ENCODE measurements around the gene NEUROD6.

The NEUROD6 gene

DNA sequence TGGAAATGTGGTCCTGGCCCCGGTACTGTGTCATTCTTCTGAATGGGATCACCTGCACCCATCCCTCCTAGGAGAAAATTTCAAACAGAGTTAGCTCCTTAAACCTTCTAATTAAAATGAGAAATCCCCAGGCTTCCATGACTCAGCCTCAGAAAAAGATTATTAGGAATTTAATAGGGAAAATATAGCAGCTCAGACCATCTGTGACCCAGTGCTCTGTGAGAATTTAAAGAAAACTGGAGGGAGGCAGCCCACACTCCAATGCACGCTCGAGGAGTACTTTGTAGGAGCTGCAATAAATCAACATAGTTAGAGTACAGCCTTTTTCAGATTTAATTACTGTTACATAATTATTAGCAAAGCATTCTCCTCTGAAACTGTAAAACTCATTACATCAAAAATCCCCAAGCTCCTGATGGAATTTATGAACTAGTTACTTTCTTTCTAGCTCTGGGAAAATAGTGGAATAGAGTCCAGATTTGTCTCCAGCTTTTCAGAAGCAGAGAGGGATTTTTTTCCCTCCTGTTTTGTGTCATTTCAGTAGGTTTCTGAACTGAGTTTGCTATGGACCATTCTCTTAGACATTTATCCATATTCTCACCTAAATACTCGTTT lies 30.1 kb downstream of the NEUROD6 start:
- Histone ChIP-seq H3K36me3 (ENCODE audit: control insufficient read depth, insufficient read depth, low read length) (no peaks in the 10 kb centered on the region), H3K9ac (ENCODE audit: low read length) (no peak overlapping the region), H3K9me3 (ENCODE audit: control insufficient read depth, insufficient read depth, low read depth, low read length) (no peaks in the 10 kb centered on the region), H3K27me3 (ENCODE audit: control insufficient read depth, insufficient read depth, low read length) (no peaks in the 10 kb centered on the region), H3K27ac (ENCODE audit: low read depth, low read length) (no peak overlapping the region), H3K4me1 (ENCODE audit: control insufficient read depth, insufficient read depth, low read length) (peaks cover 5% of the 10 kb centered on the region; the same call in 1 of the 2 replicates), H3K4me3 (ENCODE audit: low read depth, low read length) (no peak overlapping the region)

DNA sequence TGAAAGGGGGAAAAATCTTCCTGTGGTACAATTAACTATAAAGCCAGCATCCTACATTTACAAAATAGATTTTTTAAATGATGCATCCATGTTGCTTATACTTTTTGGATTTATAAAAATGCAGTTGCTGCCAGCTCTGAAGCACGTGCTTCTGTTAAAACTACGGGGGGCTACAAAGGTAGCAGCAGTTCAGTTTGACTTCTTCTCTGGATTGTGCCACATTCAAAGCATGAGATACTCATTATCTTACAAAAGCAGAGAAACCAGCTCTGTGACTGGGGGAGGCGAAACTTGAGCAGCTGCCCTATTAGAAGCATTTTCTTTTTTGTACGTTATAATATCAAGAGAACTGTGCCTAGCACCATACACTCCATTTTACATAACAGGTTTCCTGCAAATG lies 31.1 kb downstream of the NEUROD6 start:
- H3K4me1 ChIP-seq (ENCODE audit: control insufficient read depth, insufficient read depth, low read length) = peaks cover 5% of the 10 kb centered on the region; the same call in 1 of the 2 replicates
- no peaks in the 10 kb centered on the region for H3K9me3 ChIP-seq (ENCODE audit: control insufficient read depth, insufficient read depth, low read depth, low read length)
- no peak overlapping the region for H3K4me3 ChIP-seq (ENCODE audit: low read depth, low read length)
- H3K27me3 ChIP-seq (ENCODE audit: control insufficient read depth, insufficient read depth, low read length) = no peaks in the 10 kb centered on the region
- no peak overlapping the region for H3K9ac ChIP-seq (ENCODE audit: low read length)
- no peak overlapping the region for H3K27ac ChIP-seq (ENCODE audit: low read depth, low read length)
- no peaks in the 10 kb centered on the region for H3K36me3 ChIP-seq (ENCODE audit: control insufficient read depth, insufficient read depth, low read length)

DNA sequence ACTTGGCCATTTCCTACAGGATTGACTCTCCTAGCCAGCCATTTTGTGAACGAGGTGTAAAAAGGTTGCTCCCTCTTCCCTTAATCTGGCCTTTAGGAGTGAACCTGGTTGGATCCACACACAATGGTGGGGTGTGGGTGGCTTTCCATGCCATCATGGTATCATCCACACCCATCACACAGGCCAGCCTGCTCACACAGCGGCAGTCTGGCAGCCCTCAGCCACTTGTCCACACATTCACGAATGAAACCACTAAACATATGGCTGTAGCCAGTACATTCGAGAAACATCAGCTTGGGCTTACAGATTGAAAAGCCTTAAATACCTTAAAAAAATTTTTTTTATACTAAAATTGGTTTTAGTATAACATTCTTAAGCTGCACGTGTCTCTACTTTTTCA lies 31.9 kb downstream of the NEUROD6 start:
- Histone ChIP-seq H3K36me3 (ENCODE audit: control insufficient read depth, insufficient read depth, low read length) (no peaks in the 10 kb centered on the region), H3K4me1 (ENCODE audit: control insufficient read depth, insufficient read depth, low read length) (peaks cover 5% of the 10 kb centered on the region; the same call in 1 of the 2 replicates), H3K9ac (ENCODE audit: low read length) (no peak overlapping the region), H3K4me3 (ENCODE audit: low read depth, low read length) (no peak overlapping the region), H3K27ac (ENCODE audit: low read depth, low read length) (no peak overlapping the region), H3K9me3 (ENCODE audit: control insufficient read depth, insufficient read depth, low read depth, low read length) (no peaks in the 10 kb centered on the region), H3K27me3 (ENCODE audit: control insufficient read depth, insufficient read depth, low read length) (no peaks in the 10 kb centered on the region)

DNA sequence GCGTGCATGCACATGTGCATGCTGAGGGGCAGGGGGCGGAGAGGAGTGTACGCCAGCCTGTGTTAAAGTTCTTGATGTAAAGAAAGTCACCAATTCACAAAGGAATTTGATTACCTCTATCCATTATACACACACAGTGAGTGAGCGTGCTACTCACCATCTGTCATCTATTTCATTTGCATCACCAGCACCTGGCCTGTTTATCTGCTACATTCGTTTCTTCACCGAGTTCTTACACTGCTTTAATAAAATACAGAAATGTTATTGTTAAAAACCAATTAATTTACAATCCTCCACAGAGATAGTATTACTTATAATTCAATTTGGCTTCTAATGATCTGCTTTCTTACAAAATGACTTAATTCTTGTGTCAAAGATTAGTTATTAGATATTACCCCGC lies 32.6 kb downstream of the NEUROD6 start:
- Histone ChIP-seq H3K9me3 (ENCODE audit: control insufficient read depth, insufficient read depth, low read depth, low read length) (no peaks in the 10 kb centered on the region), H3K36me3 (ENCODE audit: control insufficient read depth, insufficient read depth, low read length) (no peaks in the 10 kb centered on the region), H3K27me3 (ENCODE audit: control insufficient read depth, insufficient read depth, low read length) (no peaks in the 10 kb centered on the region), H3K4me1 (ENCODE audit: control insufficient read depth, insufficient read depth, low read length) (peaks cover 5% of the 10 kb centered on the region; the same call in 1 of the 2 replicates), H3K27ac (ENCODE audit: low read depth, low read length) (no peak overlapping the region), H3K9ac (ENCODE audit: low read length) (no peak overlapping the region), H3K4me3 (ENCODE audit: low read depth, low read length) (no peak overlapping the region)

DNA sequence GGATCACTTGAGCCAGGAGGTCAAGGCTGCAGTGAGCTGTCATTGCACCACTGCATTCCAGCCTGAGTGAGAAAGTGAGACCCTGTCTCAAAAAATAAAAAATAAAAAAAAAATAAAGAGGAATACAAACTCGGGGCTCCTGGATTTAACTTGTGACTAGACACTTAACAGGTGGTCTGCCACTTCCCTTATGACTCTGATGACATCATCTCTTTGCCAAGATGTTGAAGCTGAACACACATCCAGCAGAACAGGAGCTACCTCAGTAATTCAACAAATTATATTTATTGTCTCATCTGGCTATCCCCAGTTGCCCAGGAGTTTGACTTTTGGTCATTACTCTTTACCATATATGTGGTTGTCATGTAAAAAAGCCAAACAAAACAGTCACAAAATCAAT lies 35.3 kb downstream of the NEUROD6 start:
- Histone ChIP-seq H3K36me3 (ENCODE audit: control insufficient read depth, insufficient read depth, low read length) (no peaks in the 10 kb centered on the region), H3K4me3 (ENCODE audit: low read depth, low read length) (no peak overlapping the region), H3K9ac (ENCODE audit: low read length) (no peak overlapping the region), H3K9me3 (ENCODE audit: control insufficient read depth, insufficient read depth, low read depth, low read length) (no peaks in the 10 kb centered on the region), H3K4me1 (ENCODE audit: control insufficient read depth, insufficient read depth, low read length) (no peaks in the 10 kb centered on the region), H3K27ac (ENCODE audit: low read depth, low read length) (no peak overlapping the region), H3K27me3 (ENCODE audit: control insufficient read depth, insufficient read depth, low read length) (no peaks in the 10 kb centered on the region)

DNA sequence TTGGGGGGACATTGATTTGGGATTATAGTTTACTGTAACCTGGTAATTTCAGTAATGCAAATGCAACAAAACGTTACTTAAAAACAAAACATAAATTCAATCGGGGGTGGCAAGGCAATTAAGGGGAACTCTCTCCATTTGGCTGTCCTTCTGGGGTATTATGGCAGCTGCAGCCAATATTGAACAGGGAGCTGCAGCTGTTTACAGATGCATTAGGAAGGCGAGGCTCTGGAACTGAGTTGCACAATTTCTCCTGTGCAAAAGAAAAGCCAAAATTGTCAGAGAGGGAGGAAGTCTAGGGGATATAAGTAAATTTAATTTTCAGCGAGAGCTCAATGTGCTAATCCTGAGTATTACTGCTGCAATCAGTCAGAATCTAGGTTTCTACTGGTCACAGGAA lies 36.1 kb downstream of the NEUROD6 start:
- no peaks in the 10 kb centered on the region for H3K27me3 ChIP-seq (ENCODE audit: control insufficient read depth, insufficient read depth, low read length)
- H3K4me1 ChIP-seq (ENCODE audit: control insufficient read depth, insufficient read depth, low read length) = no peaks in the 10 kb centered on the region
- no peak overlapping the region for H3K27ac ChIP-seq (ENCODE audit: low read depth, low read length)
- H3K9ac ChIP-seq (ENCODE audit: low read length) = no peak overlapping the region
- no peaks in the 10 kb centered on the region for H3K9me3 ChIP-seq (ENCODE audit: control insufficient read depth, insufficient read depth, low read depth, low read length)
- H3K4me3 ChIP-seq (ENCODE audit: low read depth, low read length) = no peak overlapping the region
- H3K36me3 ChIP-seq (ENCODE audit: control insufficient read depth, insufficient read depth, low read length) = no peaks in the 10 kb centered on the region

DNA sequence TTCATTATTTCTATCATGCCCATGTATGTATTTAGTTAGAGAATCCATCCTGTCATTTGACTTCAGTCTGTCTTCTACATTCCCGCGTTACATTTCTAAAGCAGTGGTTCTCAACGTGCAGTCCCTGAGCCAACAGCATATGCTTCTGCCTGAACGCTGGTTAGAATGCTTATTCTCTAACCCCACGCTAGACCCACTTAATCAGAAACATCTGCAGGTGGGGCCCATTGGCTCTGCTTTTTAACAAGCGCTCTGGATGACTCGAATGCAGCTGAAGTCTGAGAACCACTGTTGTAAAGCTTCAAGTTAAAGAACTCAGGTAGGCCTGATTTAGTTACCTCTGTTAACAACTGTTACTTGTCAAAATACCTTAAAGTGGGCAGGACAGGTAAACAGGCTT lies 38.2 kb downstream of the NEUROD6 start:
- no peaks in the 10 kb centered on the region for H3K36me3 ChIP-seq (ENCODE audit: control insufficient read depth, insufficient read depth, low read length)
- no peak overlapping the region for H3K9ac ChIP-seq (ENCODE audit: low read length)
- no peaks in the 10 kb centered on the region for H3K4me1 ChIP-seq (ENCODE audit: control insufficient read depth, insufficient read depth, low read length)
- no peaks in the 10 kb centered on the region for H3K27me3 ChIP-seq (ENCODE audit: control insufficient read depth, insufficient read depth, low read length)
- no peak overlapping the region for H3K4me3 ChIP-seq (ENCODE audit: low read depth, low read length)
- H3K9me3 ChIP-seq (ENCODE audit: control insufficient read depth, insufficient read depth, low read depth, low read length) = no peaks in the 10 kb centered on the region
- no peak overlapping the region for H3K27ac ChIP-seq (ENCODE audit: low read depth, low read length)

DNA sequence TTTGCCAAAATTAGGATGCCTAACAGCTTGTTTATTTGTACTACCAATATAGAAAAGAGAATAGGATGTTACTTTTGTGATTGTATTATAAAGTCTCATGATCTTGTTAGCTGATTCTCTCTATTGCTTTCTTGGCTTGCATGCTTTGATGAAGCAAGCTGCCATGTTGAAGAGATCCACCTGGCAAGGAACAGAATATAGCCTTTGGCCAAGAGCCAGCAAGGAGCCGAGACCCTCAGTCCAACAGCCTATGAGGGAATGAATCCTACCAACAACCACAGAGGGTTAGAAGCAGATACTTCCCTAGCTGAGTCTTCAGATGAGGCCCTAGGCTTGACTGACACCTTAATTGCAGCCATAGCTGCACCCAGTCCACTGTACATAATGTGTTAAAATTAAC lies 41.2 kb downstream of the NEUROD6 start:
- Histone ChIP-seq H3K36me3 (ENCODE audit: control insufficient read depth, insufficient read depth, low read length) (no peaks in the 10 kb centered on the region), H3K27ac (ENCODE audit: low read depth, low read length) (no peak overlapping the region), H3K27me3 (ENCODE audit: control insufficient read depth, insufficient read depth, low read length) (no peaks in the 10 kb centered on the region), H3K4me1 (ENCODE audit: control insufficient read depth, insufficient read depth, low read length) (no peaks in the 10 kb centered on the region), H3K9me3 (ENCODE audit: control insufficient read depth, insufficient read depth, low read depth, low read length) (no peaks in the 10 kb centered on the region), H3K9ac (ENCODE audit: low read length) (no peak overlapping the region), H3K4me3 (ENCODE audit: low read depth, low read length) (no peak overlapping the region)

DNA sequence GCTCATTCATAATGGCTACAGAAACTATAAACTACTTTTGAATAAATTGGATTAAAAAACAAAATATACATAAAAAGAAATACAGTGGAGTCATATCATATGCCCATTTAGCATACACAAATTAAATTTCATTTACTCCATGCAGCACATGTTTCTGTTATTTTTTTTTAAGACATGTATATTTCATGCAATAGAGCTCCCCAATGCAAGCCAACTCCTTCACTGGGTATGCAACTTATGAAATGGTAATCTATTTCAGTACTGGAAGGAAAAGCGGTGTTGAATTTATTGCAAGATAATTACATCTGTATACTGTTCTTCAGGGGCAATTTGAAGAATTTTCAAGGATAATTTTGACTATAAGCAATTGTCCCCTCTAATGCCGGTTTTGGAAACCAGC lies 49.9 kb downstream of the NEUROD6 start:
- no peak overlapping the region for H3K4me3 ChIP-seq (ENCODE audit: low read depth, low read length)
- H3K27ac ChIP-seq (ENCODE audit: low read depth, low read length) = no peak overlapping the region
- H3K4me1 ChIP-seq (ENCODE audit: control insufficient read depth, insufficient read depth, low read length) = 0 out of 2 replicates have a peak, but pooled peaks cover 3% of the 10 kb centered on the region
- no peaks in the 10 kb centered on the region for H3K27me3 ChIP-seq (ENCODE audit: control insufficient read depth, insufficient read depth, low read length)
- no peaks in the 10 kb centered on the region for H3K9me3 ChIP-seq (ENCODE audit: control insufficient read depth, insufficient read depth, low read depth, low read length)
- no peaks in the 10 kb centered on the region for H3K36me3 ChIP-seq (ENCODE audit: control insufficient read depth, insufficient read depth, low read length)
- H3K9ac ChIP-seq (ENCODE audit: low read length) = no peak overlapping the region
